Kidney epithelial cell (primary cell): ENCODE data around the gene GRIA3. TPM values are rescaled to one million over a fixed set of nuclear protein-coding genes. Genes with fewer than 3 reads are reported as not detected.

Source experiments
- DNase-seq: peaks from one replicate; pipeline ENCODE4 v3.0.0-alpha.2; 2010; ENCODE audit warnings: low read depth
- H3K27me3 ChIP-seq: 2 replicates; pipeline ENCODE4 v1.6.0; 2011; ENCODE audit warnings: low read length; ENCODE audit not compliant: control insufficient read depth, insufficient read depth
- H3K36me3 ChIP-seq: 2 replicates; pipeline ENCODE4 v1.5.1; 2011; ENCODE audit warnings: low read length; ENCODE audit not compliant: control insufficient read depth, insufficient read depth
- H3K4me3 ChIP-seq: 2 replicates; pipeline ENCODE4 v1.5.1; 2011; ENCODE audit warnings: low read depth, mild to moderate bottlenecking, control low read depth, low read length
- CTCF ChIP-seq: IDR thresholded peaks from 2 replicates; pipeline ENCODE4 v1.5.1; 2011; ENCODE audit warnings: mild to moderate bottlenecking, moderate library complexity, low read length, control low read depth, inconsistent platforms; ENCODE audit not compliant: insufficient read depth, poor library complexity, severe bottlenecking
- total RNA-seq: library from RNA; depleted of rRNA; stranded (reverse); fragments of >200 nt; gene quantifications from 2 replicates; pipeline ENCODE4 v1.2.3, GENCODE V29; 2015

The GRIA3 gene
- total RNA-seq, 1 donor from 2014 or later = 1.4 TPM

DNA sequence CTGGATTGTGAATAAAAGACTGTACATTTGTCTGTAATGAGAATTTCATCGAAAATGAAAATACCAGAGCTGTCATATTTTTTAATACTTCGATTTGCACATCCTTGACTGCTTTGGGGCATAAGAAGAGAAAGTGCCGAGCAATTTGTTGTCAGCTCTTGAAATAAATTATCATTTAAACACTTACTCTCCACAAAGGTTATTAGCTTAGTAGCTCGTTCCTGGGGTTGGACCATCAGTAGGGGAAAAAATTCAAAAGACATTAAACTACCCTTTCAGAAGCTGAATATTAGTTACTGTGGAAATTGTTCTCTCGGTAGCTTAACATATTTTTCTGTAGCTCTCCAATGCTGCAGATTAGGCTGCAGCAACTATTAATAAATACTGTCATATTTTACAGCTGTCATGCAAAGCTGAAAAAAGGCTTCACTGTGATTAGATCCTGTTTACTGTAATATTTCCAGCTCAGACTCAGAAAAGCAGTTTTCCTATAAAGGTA, 76.9 kb downstream of the GRIA3 start:
- H3K27me3 ChIP-seq = no peaks in the 10 kb centered on the region

DNA sequence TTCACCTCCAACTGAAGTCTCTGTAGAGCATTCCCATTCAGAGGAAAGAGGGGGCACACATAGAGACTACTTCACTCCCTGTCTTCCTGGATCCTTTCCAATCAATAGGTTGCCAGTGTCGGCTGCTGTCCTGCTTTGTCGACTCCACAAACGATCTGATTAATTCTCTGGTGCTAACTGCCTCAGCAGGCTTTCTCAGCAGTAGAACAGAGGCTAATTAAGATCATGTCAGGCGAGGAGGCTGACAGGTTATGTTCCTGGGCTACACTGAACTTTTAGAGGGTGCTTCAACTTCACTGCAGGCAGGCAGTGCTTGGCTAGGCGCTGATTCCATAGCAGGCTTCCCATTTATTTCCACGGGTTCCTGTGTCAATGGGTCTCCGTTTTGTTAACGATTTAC, 79.2 kb downstream of the GRIA3 start:
- no peak for TF ChIP-seq CTCF
- Histone ChIP-seq H3K27me3 (no peaks in the 10 kb centered on the region), H3K4me3 (no peak overlapping the region), H3K36me3 (no peaks in the 10 kb centered on the region)
- DNase-seq = no peak

More for the DNA sequence above, 76.9 kb downstream of the GRIA3 start:
- Histone ChIP-seq H3K36me3 (no peaks in the 10 kb centered on the region), H3K4me3 (no peak overlapping the region)
- DNase-seq = no peak
- no peak for TF ChIP-seq CTCF

- Histone ChIP-seq H3K4me3 (no peak overlapping the region), H3K27me3 (no peaks in the 10 kb centered on the region)
- TF ChIP-seq CTCF = no peak
Observed at GRCh38 chrX:123263747-123264146, 79.7 kb downstream of the GRIA3 start.

GRCh38 chrX:123267220-123267619, 83.1 kb downstream of the GRIA3 start:
- Histone ChIP-seq H3K36me3 (no peaks in the 10 kb centered on the region), H3K27me3 (no peaks in the 10 kb centered on the region), H3K4me3 (no peak overlapping the region)
- no peak for TF ChIP-seq CTCF
- no peak for DNase-seq

More at GRCh38 chrX:123263747-123264146, 79.7 kb downstream of the GRIA3 start:
- no peaks in the 10 kb centered on the region for H3K36me3 ChIP-seq
- DNase-seq = no peak

GRCh38 chrX:123271902-123272301, 87.8 kb downstream of the GRIA3 start:
- DNase-seq = no peak
- no peaks in the 10 kb centered on the region for H3K36me3 ChIP-seq
- H3K27me3 ChIP-seq = no peaks in the 10 kb centered on the region
- H3K4me3 ChIP-seq = no peak overlapping the region
- TF ChIP-seq CTCF = no peak

DNA sequence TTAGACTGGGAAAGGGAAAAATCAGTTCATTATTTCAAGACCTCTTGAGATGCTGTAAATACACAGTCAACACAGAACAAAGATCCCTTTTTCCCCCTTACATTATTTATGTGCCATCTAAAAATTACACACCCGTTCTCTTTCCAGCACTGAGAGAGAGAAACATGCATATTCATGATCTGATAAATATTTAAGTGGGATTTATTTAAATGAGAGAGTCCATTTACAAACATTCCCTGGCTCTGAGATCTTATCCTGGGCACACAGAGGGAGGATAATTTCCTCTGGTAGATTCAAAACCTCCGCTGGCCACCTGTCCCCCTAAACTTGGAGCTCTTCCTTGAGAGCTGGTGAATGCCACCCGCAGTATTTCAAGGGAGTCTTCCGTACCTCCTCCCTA, 88.6 kb downstream of the GRIA3 start:
- TF ChIP-seq CTCF = no peak
- Histone ChIP-seq H3K4me3 (no peak overlapping the region), H3K36me3 (no peaks in the 10 kb centered on the region), H3K27me3 (no peaks in the 10 kb centered on the region)
- no peak for DNase-seq
